NCI-H2171 treated with DMSO at 0.1 percent for 48 hours (cell line): ENCODE measurements around the gene HINT2.

Experiments used
- DNase-seq: peaks from one replicate; lab custom pipeline; 2025; lab: John Stamatoyannopoulos, UW

Gene HINT2

DNA sequence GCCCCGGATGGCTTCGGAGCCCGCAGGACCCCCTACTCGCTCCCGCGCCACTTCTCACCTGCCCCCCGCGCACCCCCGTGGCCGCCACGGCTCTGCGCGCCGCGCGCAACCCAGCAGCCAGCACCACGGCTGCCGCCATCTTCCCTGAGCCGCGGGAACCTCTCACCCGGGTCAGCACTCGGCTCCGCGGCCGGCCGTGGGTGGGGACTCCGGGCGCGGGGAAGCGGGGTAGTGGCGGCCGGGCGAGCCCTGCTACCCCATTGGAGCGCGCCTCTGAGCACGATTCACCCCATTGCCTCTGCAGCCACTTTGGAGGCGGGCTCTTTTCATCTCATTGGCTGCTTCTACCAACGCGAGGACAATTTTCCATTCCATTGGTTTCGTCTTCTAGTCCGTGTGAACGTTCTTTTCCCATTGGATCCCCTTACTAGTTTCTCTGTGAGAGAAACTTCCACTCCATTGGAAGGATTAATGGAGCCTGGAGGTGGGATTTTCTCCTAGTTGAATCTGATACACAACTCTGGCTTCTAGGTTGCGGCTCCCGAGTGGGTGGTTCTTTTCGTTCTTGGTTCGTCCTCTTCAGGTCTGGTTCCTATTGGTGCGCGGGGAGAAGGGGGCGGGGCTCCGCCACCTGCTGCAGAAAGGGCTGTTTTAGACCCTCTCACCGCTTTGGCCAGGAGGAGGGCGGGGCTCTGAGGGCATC is at the start of gene HINT2:
Gene HINT2 (minus strand): TSS at position 202 of the 703 bp plus-strand sequence. CDS start 63 bp downstream, at position 139.
- DNase-seq, result peak; percentile 97

DNA sequence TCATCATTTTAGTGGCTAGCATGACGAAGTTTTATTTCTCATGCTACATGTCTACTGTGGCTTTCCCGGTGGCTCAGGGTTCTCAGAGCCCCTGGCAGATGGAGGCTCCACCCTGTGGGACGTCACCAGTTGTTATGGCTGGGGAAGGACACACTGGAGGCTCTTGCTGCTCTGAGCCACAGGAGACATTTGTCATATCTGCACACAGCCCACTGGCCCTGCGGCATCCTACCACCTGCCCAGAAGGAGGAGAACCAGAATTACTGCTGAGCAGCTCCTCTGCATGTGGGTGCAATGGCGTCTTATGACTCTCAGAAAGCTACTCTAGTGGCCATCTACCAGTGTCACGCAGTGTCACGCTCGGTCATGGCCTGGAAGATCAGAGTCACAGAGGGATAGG is 48.7 kb upstream of the HINT2 start:
- no peak for DNase-seq

DNA sequence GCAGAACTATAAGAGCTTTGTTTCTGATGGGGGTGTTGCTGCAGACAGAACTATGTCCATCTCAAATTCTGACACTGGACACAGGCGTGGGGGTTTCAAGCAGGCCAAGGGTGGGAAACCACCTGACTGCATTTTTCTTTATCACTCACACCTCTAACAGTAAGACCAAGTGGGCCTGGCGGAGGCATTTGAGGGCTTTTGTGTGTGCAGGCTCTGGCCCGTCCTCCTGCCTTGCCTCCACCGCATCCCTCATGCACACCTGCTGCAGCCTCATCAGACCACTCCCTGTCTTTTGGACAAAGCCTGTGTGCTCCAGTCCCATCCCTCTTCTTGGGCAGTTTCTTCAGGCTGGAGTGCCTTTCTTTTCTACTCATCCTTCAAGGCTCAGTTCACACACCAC is 47.5 kb upstream of the HINT2 start:
- no peak for DNase-seq

DNA sequence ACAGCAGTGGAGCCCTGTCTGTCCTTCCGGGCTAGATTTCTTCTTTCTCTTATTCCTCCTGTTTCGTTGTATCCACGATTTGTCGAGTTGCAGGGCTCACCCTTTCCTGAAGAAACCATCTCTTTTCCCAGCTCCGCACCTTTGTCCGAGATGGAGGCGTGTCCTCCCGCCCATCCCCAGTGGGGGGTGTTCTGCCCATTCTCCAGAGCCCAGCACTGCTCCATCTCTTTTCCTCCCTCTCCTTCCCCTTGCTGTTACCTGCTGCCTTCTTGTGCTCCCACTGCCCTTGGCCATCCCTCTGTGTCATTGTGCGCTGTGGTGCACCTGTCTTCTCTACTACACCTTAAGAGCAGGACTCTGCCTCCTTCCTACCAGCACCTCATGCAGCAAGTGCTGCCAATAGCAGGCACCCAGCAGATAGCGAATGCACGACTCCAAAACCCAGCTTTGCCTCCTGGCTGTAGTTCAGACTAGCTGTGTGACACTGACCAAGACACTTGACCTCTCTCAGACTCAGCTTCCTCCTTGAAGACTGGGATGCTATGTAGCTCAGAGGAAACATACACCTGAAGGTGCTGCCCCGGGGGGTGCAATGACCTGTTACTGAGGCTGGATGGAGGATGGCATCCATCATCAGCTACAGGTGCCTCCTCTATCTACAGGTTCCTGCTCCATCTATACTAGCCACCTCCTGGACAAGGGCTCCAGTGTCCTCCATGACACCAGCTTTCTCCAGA is 46.5 kb upstream of the HINT2 start:
- DNase-seq, result no peak

DNA sequence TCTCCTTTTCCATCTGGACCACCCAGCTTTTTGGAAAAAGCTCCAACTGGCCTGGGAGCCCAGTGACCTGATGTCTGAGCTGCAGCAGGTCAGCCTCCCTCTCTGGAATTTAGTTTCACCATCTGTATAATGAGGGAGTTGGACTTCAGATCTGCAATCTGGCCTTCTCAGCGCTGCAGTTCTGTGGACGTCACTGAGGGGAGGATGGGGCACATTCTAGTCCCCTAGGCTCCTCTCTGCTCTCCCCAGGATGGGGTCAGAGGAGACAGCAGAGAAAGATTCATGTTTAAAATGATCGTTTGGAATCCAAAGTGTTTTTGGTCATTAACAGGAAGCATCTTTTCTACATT is 45.1 kb upstream of the HINT2 start:
- no peak for DNase-seq

DNA sequence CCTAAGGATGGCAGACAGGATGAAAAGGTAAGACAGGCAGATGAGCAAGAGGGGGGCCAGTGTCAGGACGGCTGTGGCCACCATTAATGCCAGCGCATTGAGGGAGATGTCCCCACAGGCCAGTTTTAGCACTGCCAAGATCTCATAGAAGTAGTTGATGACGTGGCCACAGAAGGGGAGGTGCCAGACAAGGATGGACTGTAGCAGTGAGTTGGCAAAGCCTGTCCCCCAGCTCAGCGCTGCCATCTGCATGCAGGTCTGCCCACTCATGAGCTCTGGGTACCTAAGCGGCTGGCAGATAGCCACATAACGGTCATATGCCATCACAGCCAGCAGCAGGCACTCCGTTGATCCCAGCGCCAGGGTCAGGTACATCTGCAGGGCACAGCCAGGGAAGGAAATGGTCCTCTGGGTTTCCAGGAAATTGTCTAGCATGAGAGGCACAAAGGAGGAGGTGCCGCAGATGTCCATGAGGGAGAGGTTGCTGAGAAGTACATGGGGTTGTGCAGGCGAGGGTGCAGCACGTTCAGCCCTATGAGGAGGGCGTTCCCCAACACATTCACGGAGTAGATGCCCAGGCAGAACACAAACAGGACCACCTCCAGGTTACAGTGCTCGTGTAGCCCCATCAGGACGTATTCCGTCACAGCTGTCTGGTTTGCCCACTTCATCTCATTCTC is 44.6 kb upstream of the HINT2 start:
- peak; percentile 13 for DNase-seq

DNA sequence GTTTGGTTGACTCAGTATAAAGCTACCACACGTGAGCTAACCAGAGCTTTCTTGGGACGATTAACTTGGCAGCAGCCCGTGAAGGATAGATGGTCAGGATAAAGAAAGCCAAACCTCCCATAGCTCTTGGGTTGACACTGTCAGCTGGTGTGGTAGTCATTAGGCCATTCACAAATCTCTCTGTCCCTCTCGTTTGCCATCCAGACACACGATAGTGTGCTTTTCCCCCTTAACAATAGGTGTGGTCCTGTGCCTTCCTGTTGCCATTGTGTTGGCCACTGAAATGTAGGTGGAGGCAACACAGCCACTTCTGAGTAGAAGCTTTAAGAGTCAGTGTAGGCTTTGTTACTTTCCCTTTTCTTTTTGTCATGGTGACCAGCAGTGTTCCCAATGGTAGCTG is 43.6 kb upstream of the HINT2 start:
- DNase-seq, result no peak

DNA sequence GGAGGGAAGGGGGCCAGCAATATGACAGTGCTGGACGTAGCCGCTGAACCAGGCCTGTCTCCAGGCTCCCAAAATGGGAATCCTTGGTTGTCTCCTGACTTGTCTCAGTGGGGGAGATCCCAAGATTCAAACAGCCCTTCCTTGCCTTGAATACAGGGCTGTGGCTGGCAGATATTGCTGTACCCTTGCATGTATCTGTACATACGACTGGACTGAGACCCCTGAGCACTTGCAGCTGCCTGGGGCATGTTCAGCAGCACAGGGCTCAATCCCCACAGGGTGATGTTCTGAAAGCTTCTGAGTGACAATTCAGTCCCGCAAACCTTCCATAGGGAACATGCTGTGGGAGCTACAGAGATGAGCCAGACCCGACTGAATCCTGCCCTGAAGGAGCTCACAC is 42.0 kb upstream of the HINT2 start:
- DNase-seq, result no peak

DNA sequence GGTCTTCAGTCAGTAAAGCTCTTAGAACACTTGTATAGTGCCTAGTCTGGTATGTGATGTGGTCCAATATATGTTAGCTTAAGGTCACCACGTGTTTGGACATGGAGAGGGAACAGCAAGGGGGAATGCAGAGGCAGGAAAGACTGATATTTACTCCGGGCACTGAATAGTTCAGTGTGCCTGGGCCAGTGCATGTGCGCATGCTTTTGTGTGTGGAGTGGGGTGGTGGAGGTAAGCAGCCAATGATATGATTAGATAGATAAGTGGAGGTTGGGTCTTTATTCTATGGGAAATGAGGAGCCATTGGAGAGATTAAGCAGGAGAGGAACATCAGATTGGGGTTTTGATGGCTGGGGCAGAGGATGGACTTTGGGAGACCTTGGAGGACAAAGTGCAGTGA is 41.4 kb upstream of the HINT2 start:
- no peak for DNase-seq

DNA sequence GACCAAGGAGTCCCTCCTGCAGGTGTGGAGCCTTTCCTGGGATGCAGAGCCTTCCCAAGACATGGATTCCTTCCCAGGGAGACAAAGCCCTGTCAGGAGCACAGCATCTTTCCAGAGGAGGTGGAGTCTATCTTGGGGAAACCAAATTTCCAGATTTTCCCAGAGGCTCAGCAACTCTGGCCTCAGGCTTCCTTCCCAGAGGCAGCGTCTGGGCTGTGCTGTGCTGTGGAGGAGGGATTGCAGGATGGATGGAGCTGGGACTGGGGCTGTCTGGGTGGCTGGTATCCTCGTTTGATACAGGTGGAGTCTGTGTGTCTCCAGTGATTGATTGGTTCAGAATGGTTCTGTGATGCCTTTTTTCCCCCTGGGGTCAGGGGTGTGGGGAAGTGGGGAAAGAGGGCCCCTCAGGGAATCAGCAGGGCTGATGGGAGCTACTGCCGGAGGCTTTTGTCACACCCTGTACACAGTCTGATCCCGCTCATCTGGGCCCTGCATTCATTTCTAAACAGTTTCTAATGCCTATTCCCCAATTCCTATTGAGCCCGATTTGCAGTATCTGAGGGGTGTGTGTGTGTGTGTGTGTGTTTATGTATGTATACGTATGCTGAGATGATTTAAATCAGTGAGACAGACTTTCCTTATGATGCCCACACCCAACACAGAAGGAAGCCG is 39.4 kb upstream of the HINT2 start:
- no peak for DNase-seq

DNA sequence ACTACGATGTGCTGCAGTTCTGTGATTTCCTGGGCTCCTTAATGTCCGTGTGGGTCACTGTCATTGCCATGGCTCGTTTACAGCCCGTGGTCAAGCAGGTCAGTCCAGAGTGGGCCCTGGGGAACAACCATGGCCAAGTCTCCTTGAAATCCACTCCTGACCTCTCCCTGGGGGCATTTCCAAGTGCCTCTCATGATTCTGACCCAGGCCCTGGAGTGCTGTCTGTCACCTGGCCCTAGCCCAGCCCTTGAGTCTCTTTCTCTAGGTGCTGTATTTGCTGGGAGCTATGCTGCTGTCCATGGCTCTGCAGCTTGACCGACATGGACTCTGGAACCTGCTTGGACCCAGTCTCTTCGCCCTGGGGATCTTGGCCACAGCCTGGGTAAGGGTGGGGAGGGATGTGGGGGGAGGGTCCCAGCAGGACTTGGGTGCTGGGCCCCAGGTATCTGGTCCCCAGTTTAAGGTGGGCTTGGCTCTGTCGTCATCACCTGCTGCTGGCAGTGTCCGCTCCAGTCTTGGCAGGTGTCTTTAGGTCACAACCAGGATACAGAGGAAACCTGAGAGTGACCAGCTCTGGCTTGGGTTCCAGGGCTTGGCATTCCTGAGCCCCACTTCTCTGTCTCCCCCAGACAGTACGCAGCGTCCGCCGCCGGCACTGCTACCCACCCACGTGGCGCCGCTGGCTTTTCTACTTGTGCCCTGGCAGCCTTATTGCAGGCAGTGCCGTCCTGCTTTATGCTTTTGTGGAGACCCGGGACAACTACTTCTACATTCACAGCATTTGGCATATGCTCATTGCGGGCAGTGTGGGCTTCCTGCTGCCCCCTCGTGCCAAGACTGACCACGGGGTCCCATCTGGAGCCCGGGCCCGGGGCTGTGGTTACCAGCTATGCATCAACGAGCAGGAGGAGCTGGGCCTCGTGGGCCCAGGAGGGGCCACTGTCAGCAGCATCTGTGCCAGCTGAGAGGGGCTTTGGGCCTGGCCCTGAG is 38.3 kb upstream of the HINT2 start:
- no peak for DNase-seq

DNA sequence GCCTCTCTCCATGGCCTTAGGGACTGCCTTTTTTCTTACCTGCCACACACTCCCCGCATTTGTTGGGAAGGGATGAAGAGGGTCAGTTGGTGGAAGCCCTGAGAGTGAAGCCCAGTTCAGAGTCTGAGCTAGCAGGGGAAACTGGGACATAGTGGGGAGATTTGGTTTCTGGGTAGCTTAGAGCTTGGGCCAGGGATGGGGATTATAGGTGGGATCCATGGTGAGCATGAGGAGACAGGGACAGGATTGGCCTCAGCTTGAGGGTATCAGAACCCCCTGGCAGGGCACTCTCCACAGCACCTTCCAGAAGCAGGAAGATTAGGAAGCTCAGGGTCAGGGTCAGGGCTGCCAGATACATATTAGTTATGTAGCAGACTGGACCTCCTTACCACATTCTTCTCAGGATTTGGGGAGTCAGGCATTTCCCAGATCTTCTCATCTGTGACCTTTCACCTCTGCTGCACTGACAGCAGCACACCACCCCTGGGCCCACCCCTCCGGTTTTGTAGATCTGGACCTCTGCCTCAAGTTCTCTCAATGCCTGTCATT is 37.5 kb upstream of the HINT2 start:
- no peak for DNase-seq

DNA sequence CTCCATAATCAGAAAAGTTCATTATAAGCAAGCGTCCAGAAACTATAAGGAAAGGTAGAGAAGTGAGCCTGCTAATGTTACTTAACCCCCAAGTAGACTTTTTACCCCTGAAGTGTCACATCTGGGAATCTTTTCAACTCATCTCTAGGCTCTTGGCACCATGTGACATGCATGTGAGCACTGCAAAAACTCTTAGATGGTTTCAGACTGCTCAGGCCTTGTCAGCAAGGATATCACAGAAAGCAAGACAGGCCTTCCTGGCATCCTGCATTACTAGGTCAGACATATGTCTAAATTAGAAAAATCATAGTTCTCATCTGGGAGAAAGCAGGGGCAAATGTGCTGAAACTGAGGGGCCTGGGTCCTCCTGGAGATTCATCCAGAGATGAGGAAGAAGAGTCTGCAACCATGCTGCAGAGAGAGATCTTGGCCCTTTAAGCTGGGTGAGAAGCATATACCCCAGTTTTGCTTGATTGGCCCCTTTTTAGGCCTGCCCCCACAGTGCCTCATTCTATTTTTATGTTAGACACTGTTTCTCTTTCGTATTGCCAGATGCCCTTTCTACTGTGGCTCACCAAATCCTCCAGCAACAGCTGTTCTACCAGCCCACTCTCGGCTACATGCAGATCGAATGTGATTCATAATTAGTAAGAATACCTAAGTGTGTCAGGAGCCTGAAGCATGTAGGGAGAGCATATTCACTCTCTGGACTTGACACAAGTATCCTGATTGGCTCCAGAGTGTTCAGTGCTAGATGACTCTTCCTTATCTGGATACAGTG is 33.1 kb upstream of the HINT2 start:
- DNase-seq, result peak; percentile 66

DNA sequence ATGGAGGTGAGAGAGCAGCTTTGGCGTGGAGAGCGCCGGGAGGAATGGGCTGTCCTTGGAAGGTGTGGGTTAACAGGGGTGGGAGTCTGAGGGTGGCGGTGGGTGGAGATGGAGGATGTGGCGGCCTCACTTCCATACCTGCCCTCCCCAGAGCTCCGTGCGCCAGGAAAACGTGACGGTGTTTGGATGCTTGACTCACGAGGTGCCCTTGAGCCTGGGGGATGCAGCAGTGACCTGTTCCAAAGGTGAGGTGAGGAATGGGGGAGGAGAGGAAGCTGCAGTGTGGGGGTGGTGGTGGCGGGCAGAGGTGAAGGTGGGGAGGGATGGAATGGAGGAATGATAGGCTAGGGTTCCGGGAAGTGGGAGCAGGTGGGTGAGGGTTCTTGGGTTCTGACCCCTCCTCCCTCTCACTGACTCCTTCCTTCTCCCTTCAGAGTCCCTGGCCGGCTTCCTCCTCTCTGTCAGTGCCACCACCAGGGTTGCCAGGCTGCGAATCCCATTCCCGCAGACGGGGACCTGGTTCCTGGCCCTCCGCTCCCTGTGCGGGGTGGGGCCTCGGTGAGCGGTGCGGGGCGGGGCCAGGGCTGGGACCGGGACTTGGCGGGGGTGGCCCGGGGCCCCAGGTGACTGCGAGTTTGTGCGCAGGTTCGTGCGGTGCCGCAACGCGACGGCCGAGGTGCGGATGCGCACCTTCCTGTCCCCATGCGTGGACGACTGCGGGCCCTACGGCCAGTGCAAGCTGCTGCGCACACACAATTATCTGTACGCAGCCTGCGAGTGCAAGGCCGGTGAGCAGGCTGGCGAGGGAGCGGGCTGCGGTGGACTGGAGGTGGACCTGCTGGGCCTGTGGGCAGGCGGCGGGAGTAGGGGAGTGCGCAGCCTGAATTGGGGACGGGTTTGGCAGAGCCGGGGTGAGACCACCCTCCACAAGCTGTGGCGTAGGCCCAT is 31.3 kb upstream of the HINT2 start:
- DNase-seq, result no peak

DNA sequence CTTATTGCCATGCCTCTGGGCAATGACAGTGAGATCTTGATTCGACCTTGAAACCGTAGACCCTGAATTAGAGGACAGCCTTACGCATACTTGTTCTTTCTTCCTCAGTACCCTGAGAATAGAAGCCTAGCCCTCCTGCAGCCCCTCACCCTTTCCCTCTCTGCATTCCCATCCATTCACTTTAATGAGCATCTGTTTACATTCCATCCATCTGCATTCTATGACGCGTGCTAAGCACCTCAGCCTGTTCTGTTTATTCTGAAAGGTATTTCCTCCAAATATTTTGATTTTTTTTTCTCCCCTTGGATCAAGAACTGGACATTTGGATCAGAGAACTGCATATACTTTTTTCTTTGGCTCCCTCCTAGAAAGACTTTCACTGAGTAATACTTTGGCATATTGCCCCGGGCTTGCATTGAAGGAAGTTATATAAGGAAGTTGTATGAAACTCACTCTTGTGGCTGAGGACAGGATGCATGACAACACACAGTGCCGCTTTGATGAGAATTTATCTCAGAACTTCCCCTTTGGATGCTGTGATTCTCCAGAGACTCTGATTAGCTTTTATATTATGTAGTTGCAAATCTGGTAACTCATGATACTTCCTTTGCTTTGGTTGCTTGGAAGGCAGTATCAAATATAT is 29.9 kb upstream of the HINT2 start:
- no peak for DNase-seq

DNA sequence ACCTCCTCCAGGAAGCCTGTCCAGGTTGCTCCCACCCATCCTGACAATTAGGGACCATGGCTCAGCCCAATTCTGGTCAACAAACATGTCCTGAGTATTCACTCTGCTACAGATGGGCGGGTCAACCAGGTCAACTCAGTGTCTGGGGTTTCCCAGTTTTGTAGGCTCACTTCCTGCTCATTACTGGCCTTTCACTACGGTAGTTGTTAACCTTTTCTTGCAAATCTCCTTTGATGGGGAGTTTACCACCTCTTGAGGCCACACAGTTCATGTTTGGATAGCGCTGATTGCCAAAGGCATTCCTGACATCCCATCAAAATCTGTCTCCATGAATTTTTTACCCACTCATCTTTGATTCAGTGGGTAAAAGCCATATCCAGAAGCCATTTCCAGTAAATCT is 28.0 kb upstream of the HINT2 start:
- no peak for DNase-seq

DNA sequence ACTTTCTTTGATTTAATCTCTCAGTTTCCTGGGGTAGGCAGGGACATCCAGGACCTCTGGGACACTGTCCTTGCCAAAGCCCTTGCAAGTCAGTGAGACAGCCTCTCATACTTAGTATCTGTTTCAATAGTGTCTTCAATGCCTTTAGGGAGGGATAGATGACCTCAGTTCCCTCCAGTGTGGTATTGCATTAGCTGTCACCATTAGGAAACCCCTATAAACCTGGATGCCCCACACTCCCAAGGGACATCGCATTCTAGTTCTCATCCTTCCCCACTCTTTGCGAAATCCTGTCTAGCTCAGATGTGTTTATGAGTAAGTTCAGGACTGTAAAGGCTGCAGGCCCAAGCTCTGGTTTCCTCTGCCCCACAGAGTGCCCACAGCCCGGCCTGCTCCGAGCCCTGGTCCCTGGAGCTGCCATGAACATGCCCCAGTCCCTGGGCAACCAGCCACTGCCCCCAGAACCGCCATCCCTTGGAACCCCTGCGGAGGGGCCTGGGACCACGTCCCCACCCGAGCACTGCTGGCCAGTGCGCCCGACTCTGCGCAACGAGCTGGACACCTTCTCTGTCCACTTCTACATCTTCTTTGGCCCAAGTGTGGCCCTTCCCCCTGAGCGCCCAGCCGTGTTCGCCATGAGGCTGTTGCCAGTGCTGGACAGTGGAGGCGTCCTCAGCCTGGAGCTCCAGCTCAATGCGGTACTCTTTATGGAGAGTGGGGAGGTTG is 27.3 kb upstream of the HINT2 start:
- DNase-seq, result no peak

DNA sequence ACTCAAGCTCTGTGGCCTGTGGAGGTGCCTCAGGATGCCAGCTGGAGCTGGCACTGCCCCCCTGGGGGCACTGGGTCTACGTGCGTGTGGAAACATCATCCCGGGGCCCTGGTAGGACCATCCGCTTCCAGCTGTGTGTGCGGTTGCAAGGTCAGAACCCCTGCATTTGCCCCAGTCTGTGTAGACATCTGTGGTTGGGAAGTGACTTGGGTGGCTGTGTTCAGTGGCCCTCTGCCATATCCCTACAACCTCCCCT is 26.7 kb upstream of the HINT2 start:
- DNase-seq, result no peak
